Urothelium cell line (cell line): ENCODE results near the gene NKD1.
"Not testable (repeated sequence)": the region's sequence is repeated elsewhere in the genome, so short reads cannot be mapped to it uniquely, and the experiment has no call there.

Experiments
- DNase-seq: peaks from one replicate; pipeline ENCODE4 v3.0.0; 2011; ENCODE audit warnings: low spot score, mixed read lengths
- FAIRE-seq: peaks from 2 replicates; lab custom pipeline; 2011; peaks lifted over from hg19 to GRCh38; lab: Jason Lieb, UNC

The NKD1 gene

GRCh38 chr16:50574745-50575136 is 26.5 kb downstream of the NKD1 start:
- FAIRE-seq (no peak), DNase-seq (no peak)

GRCh38 chr16:50575743-50576142 is 27.5 kb downstream of the NKD1 start:
- no peak for FAIRE-seq

GRCh38 chr16:50576403-50577113 is 28.4 kb downstream of the NKD1 start:
- FAIRE-seq = no peak
- no peak for DNase-seq

More at GRCh38 chr16:50575743-50576142, 27.5 kb downstream of the NKD1 start:
- no peak for DNase-seq

GRCh38 chr16:50578137-50578536 is 29.9 kb downstream of the NKD1 start:
- FAIRE-seq (no peak), DNase-seq (no peak)

- FAIRE-seq, DNase-seq: not testable (repeated sequence)
Measured at GRCh38 chr16:50579373-50579772, 31.2 kb downstream of the NKD1 start.

- no peak for FAIRE-seq
- no peak for DNase-seq
Measured at GRCh38 chr16:50580180-50580798, 32.1 kb downstream of the NKD1 start.

- FAIRE-seq (no peak), DNase-seq (no peak)
Measured at GRCh38 chr16:50581845-50582244, 33.6 kb downstream of the NKD1 start.

- DNase-seq (no peak), FAIRE-seq (no peak)
Measured at GRCh38 chr16:50583211-50583610, 35.0 kb downstream of the NKD1 start.

GRCh38 chr16:50584033-50584722 is 36.0 kb downstream of the NKD1 start:
- no peak for FAIRE-seq

GRCh38 chr16:50585331-50585776 is 37.2 kb downstream of the NKD1 start:
- FAIRE-seq = no peak
- no peak for DNase-seq

More at GRCh38 chr16:50584033-50584722, 36.0 kb downstream of the NKD1 start:
- no peak for DNase-seq

- DNase-seq = no peak
- FAIRE-seq = no peak
Measured at GRCh38 chr16:50587543-50587942, 39.3 kb downstream of the NKD1 start.

- FAIRE-seq = no peak
- DNase-seq = no peak
Measured at GRCh38 chr16:50588276-50588675, 40.1 kb downstream of the NKD1 start.

- no peak for DNase-seq
- no peak for FAIRE-seq
Measured at GRCh38 chr16:50591209-50591608, 43.0 kb downstream of the NKD1 start.

- FAIRE-seq (no peak), DNase-seq (no peak)
Measured at GRCh38 chr16:50591800-50592771, 43.9 kb downstream of the NKD1 start.

- FAIRE-seq (no peak), DNase-seq (no peak)
Measured at GRCh38 chr16:50592996-50593395, 44.8 kb downstream of the NKD1 start.

GRCh38 chr16:50593410-50594150 is 45.4 kb downstream of the NKD1 start:
- no peak for FAIRE-seq
- DNase-seq = no peak

- no peak for FAIRE-seq
Measured at GRCh38 chr16:50594308-50595260, 46.4 kb downstream of the NKD1 start.

GRCh38 chr16:50595859-50596258 is 47.7 kb downstream of the NKD1 start:
- DNase-seq (no peak), FAIRE-seq (no peak)

More at GRCh38 chr16:50594308-50595260, 46.4 kb downstream of the NKD1 start:
- no peak for DNase-seq
